Endodermal cell (in vitro differentiated cells): ENCODE measurements around the gene CLEC16A. TPM values are rescaled to one million over a fixed set of nuclear protein-coding genes. Genes with fewer than 3 reads are reported as not detected.

Experiments used
- DNase-seq: peaks from one replicate; pipeline ENCODE4 v3.0.0-alpha.2; 2017
- H3K27ac ChIP-seq: 2 replicates; pipeline ENCODE4 v1.5.1; 2013; ENCODE audit warnings: mild to moderate bottlenecking, low read depth, low read length, moderate library complexity
- H3K27me3 ChIP-seq: 2 replicates; pipeline ENCODE4 v1.6.1; 2013; ENCODE audit warnings: mild to moderate bottlenecking, low read length, moderate library complexity; ENCODE audit not compliant: insufficient read depth, control insufficient read depth, poor library complexity, severe bottlenecking
- H3K36me3 ChIP-seq: 2 replicates; pipeline ENCODE4 v1.7.0; 2013; ENCODE audit warnings: mild to moderate bottlenecking, low read length, moderate library complexity; ENCODE audit not compliant: control insufficient read depth, insufficient read depth
- H3K4me1 ChIP-seq: one replicate; pipeline ENCODE4 v1.7.0; 2013; ENCODE audit warnings: low read length; ENCODE audit not compliant: control insufficient read depth, insufficient read depth
- H3K4me3 ChIP-seq: 2 replicates; pipeline ENCODE4 v1.5.1; 2013; ENCODE audit warnings: mild to moderate bottlenecking, low read length, moderate library complexity
- H3K9ac ChIP-seq: 2 replicates; pipeline ENCODE4 v1.6.1; 2013; ENCODE audit warnings: mild to moderate bottlenecking, low read length, moderate library complexity; ENCODE audit not compliant: poor library complexity, severe bottlenecking; ENCODE audit errors: extremely low read depth
- H3K9me3 ChIP-seq: 2 replicates; pipeline ENCODE4 v1.6.1; 2013; ENCODE audit warnings: mild to moderate bottlenecking, low read length, moderate library complexity; ENCODE audit not compliant: control insufficient read depth
- H3K27ac Mint-ChIP-seq: 2 replicates; pipeline ENCODE4 v1.8.0; 2020; ENCODE audit warnings: mixed read lengths
- H3K27me3 Mint-ChIP-seq: 2 replicates; pipeline ENCODE4 v1.8.0; 2021; ENCODE audit warnings: mild to moderate bottlenecking, mixed read lengths; ENCODE audit not compliant: insufficient read depth
- H3K36me3 Mint-ChIP-seq: 2 replicates; pipeline ENCODE4 v1.8.0; 2020; ENCODE audit warnings: low read depth, mixed read lengths
- H3K4me1 Mint-ChIP-seq: 2 replicates; pipeline ENCODE4 v1.8.0; 2020; ENCODE audit warnings: mixed read lengths
- H3K4me3 Mint-ChIP-seq: 2 replicates; pipeline ENCODE4 v1.8.0; 2020; ENCODE audit warnings: mild to moderate bottlenecking, moderate library complexity, mixed read lengths
- H3K9me3 Mint-ChIP-seq: 2 replicates; pipeline ENCODE4 v1.8.0; 2020; ENCODE audit warnings: mild to moderate bottlenecking, mixed read lengths
- WGBS, 2 experiments: methylation state at CpG; one replicate each; pipeline versions ENCODE4 v1.1.5 to v1.1.7; 2013; ENCODE audit warnings: missing lambda C conversion rate in 2 of 2, mixed read lengths in 1 of 2; ENCODE audit not compliant: insufficient coverage in 1 of 2, insufficient read length in 1 of 2; 5-methylcytosine and 5-hydroxymethylcytosine counted together
- total RNA-seq, 2 donors: library from RNA; stranded (reverse); fragmentation: NEBNext Ultra II Directional in 1 of 2; extraction: Animal tissue kit (Norgen Biotek cat#: 25700) in 1 of 2; gene quantifications; 2 replicates in 1 of 2; 3 replicates in 1 of 2; pipeline ENCODE4 v1.2.1, GENCODE V29; 2021
- TF ChIP-seq, protein P1 (sequence below): fragments of 200-600 bp; sonication (generic); conservative IDR thresholded peaks from 2 replicates; pipeline ENCODE4 v1.5.0; 2021; ENCODE audit warnings: antibody characterized with exemption, mild to moderate bottlenecking

The CLEC16A gene
- total RNA-seq, 2 donors from 2014 or later: 19.5 to 28.3 TPM

- 94 to 96% methylated on average over 20 to 26 of the region's 26 CpGs for WGBS, 2 experiments
- H3K27ac ChIP-seq: no peak overlapping the region
- Mint-ChIP-seq H3K27ac (no peak overlapping the region), H3K4me1 (no peaks in the 10 kb centered on the region), H3K4me3 (no peak overlapping the region), H3K36me3 (peaks cover 28% of the 10 kb centered on the region), H3K9me3 (no peaks in the 10 kb centered on the region), H3K27me3 (no peaks in the 10 kb centered on the region)
- H3K4me1 ChIP-seq: no peaks in the 10 kb centered on the region
- H3K27me3 ChIP-seq: no peaks in the 10 kb centered on the region
- peaks cover 13% of the 10 kb centered on the region for H3K36me3 ChIP-seq
- TF ChIP-seq, protein P1, sequence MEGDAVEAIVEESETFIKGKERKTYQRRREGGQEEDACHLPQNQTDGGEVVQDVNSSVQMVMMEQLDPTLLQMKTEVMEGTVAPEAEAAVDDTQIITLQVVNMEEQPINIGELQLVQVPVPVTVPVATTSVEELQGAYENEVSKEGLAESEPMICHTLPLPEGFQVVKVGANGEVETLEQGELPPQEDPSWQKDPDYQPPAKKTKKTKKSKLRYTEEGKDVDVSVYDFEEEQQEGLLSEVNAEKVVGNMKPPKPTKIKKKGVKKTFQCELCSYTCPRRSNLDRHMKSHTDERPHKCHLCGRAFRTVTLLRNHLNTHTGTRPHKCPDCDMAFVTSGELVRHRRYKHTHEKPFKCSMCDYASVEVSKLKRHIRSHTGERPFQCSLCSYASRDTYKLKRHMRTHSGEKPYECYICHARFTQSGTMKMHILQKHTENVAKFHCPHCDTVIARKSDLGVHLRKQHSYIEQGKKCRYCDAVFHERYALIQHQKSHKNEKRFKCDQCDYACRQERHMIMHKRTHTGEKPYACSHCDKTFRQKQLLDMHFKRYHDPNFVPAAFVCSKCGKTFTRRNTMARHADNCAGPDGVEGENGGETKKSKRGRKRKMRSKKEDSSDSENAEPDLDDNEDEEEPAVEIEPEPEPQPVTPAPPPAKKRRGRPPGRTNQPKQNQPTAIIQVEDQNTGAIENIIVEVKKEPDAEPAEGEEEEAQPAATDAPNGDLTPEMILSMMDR: no peak
- no peak overlapping the region for H3K9ac ChIP-seq
- no peaks in the 10 kb centered on the region for H3K9me3 ChIP-seq
- no peak for DNase-seq
- H3K4me3 ChIP-seq: no peak overlapping the region
Measured at GRCh38 chr16:11174141-11174540, 229.8 kb downstream of the CLEC16A start.

GRCh38 chr16:11175106-11175786, 230.9 kb downstream of the CLEC16A start:
- no peaks in the 10 kb centered on the region for H3K27me3 Mint-ChIP-seq
- H3K4me3 ChIP-seq: no peak overlapping the region
- no peaks in the 10 kb centered on the region for H3K4me1 Mint-ChIP-seq
- no peak overlapping the region for H3K9ac ChIP-seq
- WGBS, 2 experiments: 93 to 98% methylated on average over 6 to 7 of the region's 7 CpGs
- H3K4me3 Mint-ChIP-seq: no peak overlapping the region
- no peaks in the 10 kb centered on the region for H3K9me3 Mint-ChIP-seq
- TF ChIP-seq, protein P1: no peak
- H3K27ac ChIP-seq: no peak overlapping the region
- H3K27me3 ChIP-seq: no peaks in the 10 kb centered on the region
- H3K36me3 Mint-ChIP-seq: peaks cover 31% of the 10 kb centered on the region
- no peaks in the 10 kb centered on the region for H3K4me1 ChIP-seq
- H3K27ac Mint-ChIP-seq: no peak overlapping the region
- no peak for DNase-seq
- no peaks in the 10 kb centered on the region for H3K9me3 ChIP-seq
- H3K36me3 ChIP-seq: peaks cover 8% of the 10 kb centered on the region

DNA sequence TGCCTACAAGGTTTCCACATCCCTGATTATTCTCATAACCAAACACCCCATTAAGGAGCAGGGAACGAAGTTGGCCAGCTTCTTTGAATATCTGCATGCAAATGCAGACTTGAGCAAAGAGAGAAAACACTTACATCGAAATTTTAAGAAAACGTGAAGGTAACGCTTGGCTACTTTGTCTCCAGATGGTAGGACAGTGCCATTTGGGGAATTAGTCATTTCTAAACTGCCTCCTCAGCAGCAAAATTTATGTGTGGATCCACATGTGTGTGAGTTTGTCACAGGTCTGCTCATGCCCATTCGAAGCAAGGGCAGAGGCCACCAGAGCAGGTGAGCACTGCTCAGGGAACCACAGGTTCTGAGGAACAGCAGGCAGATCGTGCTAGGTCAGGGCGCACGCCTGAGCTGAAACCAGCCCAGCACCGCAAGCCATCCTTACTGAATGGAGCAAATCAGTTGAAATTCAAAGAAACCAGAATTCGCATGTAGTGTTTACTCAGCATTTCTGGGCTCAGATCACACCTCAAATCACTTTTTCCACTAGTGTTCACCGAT, 231.5 kb downstream of the CLEC16A start:
- no peak overlapping the region for H3K27ac ChIP-seq
- DNase-seq: no peak
- TF ChIP-seq, protein P1: no peak
- no peaks in the 10 kb centered on the region for H3K4me1 ChIP-seq
- Mint-ChIP-seq H3K9me3 (no peaks in the 10 kb centered on the region), H3K27ac (no peak overlapping the region), H3K4me1 (no peaks in the 10 kb centered on the region), H3K36me3 (peaks cover 31% of the 10 kb centered on the region), H3K27me3 (no peaks in the 10 kb centered on the region), H3K4me3 (no peak overlapping the region)
- H3K36me3 ChIP-seq: peaks cover 8% of the 10 kb centered on the region
- H3K9me3 ChIP-seq: no peaks in the 10 kb centered on the region
- H3K27me3 ChIP-seq: no peaks in the 10 kb centered on the region
- H3K9ac ChIP-seq: no peak overlapping the region
- no peak overlapping the region for H3K4me3 ChIP-seq
- WGBS, 2 experiments: 95 to 96% methylated on average over 10 to 11 of the region's 11 CpGs
